Measurements from ENCODE around the gene SLC6A5. TPM values are rescaled to one million over a fixed set of nuclear protein-coding genes. Genes with fewer than 3 reads are reported as not detected.

The SLC6A5 gene
- total RNA-seq, 1 donor from 2014 or later: not detected

- TF ChIP-seq POLR2AphosphoS5 (IDR thresholded peaks at IDR 0.05; ENCODE audit: insufficient read depth in 1 of 2, low read depth in 1 of 2) (no peak), CTCF (IDR thresholded peaks at IDR 0.05) (no peak), POLR2A (IDR thresholded peaks at IDR 0.05) (no peak)
- intact Hi-C loops (cut with DNase I): no loop called here
- Histone ChIP-seq H3K4me3 (no peak overlapping the region), H3K36me3 (no peaks in the 10 kb centered on the region), H3K27me3 (no peaks in the 10 kb centered on the region), H3K9me3 (no peaks in the 10 kb centered on the region), H3K27ac (no peak overlapping the region), H3K4me1 (no peaks in the 10 kb centered on the region)
- no peak for DNase-seq (ENCODE audit: extremely low spot score in 2 of 2)
Observed at GRCh38 chr11:20631519-20632168, 32.2 kb downstream of the SLC6A5 start.

- no peak overlapping the region for H3K4me3 ChIP-seq
- intact Hi-C loops (cut with DNase I): no loop called here
- no peak for TF ChIP-seq POLR2AphosphoS5 (IDR thresholded peaks at IDR 0.05; ENCODE audit: insufficient read depth in 1 of 2, low read depth in 1 of 2)
- TF ChIP-seq CTCF (IDR thresholded peaks at IDR 0.05): no peak
- TF ChIP-seq POLR2A (IDR thresholded peaks at IDR 0.05): no peak
- H3K27me3 ChIP-seq: no peaks in the 10 kb centered on the region
- no peaks in the 10 kb centered on the region for H3K4me1 ChIP-seq
- no peak overlapping the region for H3K27ac ChIP-seq
- no peak for DNase-seq (ENCODE audit: extremely low spot score in 2 of 2)
- H3K9me3 ChIP-seq: no peaks in the 10 kb centered on the region
- H3K36me3 ChIP-seq: no peaks in the 10 kb centered on the region
Observed at GRCh38 chr11:20632169-20632532, 32.7 kb downstream of the SLC6A5 start.

GRCh38 chr11:20634044-20634443, 34.6 kb downstream of the SLC6A5 start:
- Histone ChIP-seq H3K4me3 (no peak overlapping the region), H3K4me1 (no peaks in the 10 kb centered on the region), H3K27ac (no peak overlapping the region), H3K9me3 (no peaks in the 10 kb centered on the region), H3K27me3 (no peaks in the 10 kb centered on the region), H3K36me3 (no peaks in the 10 kb centered on the region)
- no peak for DNase-seq (ENCODE audit: extremely low spot score in 2 of 2)
- intact Hi-C loops (cut with DNase I): no loop called here
- TF ChIP-seq POLR2AphosphoS5 (IDR thresholded peaks at IDR 0.05; ENCODE audit: insufficient read depth in 1 of 2, low read depth in 1 of 2) (no peak), POLR2A (IDR thresholded peaks at IDR 0.05) (no peak), CTCF (IDR thresholded peaks at IDR 0.05) (no peak)

- Histone ChIP-seq H3K9me3 (no peaks in the 10 kb centered on the region), H3K4me3 (no peak overlapping the region), H3K36me3 (no peaks in the 10 kb centered on the region), H3K4me1 (no peaks in the 10 kb centered on the region), H3K27me3 (no peaks in the 10 kb centered on the region), H3K27ac (no peak overlapping the region)
- intact Hi-C loops (cut with DNase I): no loop called here
- no peak for TF ChIP-seq CTCF (IDR thresholded peaks at IDR 0.05)
- no peak for DNase-seq (ENCODE audit: extremely low spot score in 2 of 2)
Observed at GRCh38 chr11:20634781-20635180, 35.4 kb downstream of the SLC6A5 start.

- TF ChIP-seq POLR2AphosphoS5 (IDR thresholded peaks at IDR 0.05; ENCODE audit: insufficient read depth in 1 of 2, low read depth in 1 of 2): no peak
- no peak for TF ChIP-seq POLR2A (IDR thresholded peaks at IDR 0.05)
- no peak for TF ChIP-seq CTCF (IDR thresholded peaks at IDR 0.05)
- Histone ChIP-seq H3K27ac (no peak overlapping the region), H3K4me3 (no peak overlapping the region), H3K4me1 (no peaks in the 10 kb centered on the region), H3K27me3 (no peaks in the 10 kb centered on the region), H3K36me3 (no peaks in the 10 kb centered on the region), H3K9me3 (no peaks in the 10 kb centered on the region)
- intact Hi-C loops (cut with DNase I): no loop called here
- no peak for DNase-seq (ENCODE audit: extremely low spot score in 2 of 2)
Observed at GRCh38 chr11:20638074-20638473, 38.7 kb downstream of the SLC6A5 start.

Data from vagina (tissue), 2 donors.